Measurements from ENCODE around the gene KIF15.

- TF ChIP-seq CTCF (IDR thresholded peaks at IDR 0.05) (no peak), POLR2A (IDR thresholded peaks at IDR 0.05) (no peak)
Observed at GRCh38 chr3:44896440-44896839, 134.8 kb downstream of the KIF15 start.

Measured in testis (tissue), 2 donors.